Suppressor macrophage (primary cell): ENCODE measurements around the gene TGM1.
A peak's percentile ranks its signal among the peaks of the same experiment; 100 is the strongest.
"Not testable (repeated sequence)": the region's sequence is repeated elsewhere in the genome, so short reads cannot be mapped to it uniquely, and the experiment has no call there.

Source experiments
- DNase-seq, 4 experiments: peaks; one replicate each; pipeline ENCODE4 v3.0.0-alpha.2; 2020 to 2022

The TGM1 gene

DNA sequence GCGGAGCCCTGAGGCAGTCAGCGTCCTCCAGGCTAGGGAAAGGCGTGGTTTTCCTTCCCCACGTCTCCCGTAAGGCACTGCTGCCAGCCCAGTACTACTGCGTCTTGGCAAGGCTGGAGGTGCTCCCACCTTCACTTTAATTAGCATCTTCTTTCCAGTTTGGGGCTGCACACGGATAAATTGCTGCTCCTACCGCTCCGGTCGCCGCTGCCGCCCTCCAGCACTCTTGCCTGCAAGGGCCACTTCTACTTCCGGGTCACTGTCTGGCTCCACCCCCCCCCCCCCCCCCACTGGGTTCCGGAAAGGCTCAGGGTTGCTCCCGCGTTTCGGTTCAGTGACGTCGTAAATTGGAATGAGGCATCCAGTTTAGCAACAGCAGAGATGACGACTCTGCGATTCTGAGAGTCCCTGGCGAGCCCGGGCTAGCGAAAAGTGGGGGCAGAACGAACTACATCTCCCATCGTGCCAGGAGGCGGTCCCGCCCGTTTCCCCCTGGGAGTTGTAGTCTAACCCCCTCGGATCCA is 30.8 kb downstream of the TGM1 start, which contains the start of gene NEDD8:
NEDD8 (minus strand) TSS at position 247 of the 524 bp plus-strand sequence; CDS start at position 147, 100 bp downstream.
- DNase-seq, result peak; percentile 96 to 99 (median 97)

- peak in 2 of 4 experiments; percentile 6 to 18 for DNase-seq
These were observed 31.5 kb downstream of the TGM1 start for GRCh38 chr14:24231263-24232120.

- DNase-seq, result no peak
These were observed 34.1 kb downstream of the TGM1 start for GRCh38 chr14:24228902-24229301.

DNA sequence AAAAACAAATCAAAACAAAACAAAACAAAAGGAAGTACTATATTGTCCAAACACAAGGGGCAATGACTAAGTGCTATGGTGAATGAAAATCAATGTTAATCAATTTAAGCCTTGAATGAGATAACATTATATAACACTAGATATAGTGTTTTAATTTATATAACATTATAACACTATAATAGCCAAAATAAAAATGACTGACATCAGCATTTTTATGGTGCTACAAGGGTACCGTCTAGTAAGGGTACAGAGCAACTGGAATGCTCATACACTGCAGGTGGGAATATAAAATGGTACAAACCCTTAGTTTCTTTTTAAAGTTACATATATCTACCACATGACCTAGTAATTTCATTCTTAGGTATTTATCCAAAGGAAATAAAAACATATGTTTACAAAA is 36.5 kb downstream of the TGM1 start:
- no peak for DNase-seq

DNA sequence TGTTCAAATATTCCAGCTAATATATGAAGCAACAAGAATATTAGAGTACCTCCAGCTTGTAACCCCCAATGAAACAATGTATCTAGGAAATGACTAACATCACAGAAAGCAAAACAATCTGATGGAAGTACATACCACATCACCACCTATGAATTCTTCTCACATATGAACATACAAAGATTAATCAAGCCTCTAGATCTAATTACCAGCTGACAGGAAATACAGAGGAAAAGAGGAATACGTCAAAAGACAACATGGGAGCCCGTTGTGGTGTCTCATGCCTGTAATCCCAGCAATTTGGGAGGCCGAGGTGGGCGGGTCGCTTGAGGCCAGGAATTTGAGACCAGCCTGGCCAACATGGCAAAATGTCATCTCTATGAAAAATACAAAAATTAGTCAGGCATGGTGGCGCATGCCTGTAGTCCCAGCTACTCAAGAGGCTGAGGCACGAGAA is 38.3 kb downstream of the TGM1 start:
- DNase-seq, result no peak

- DNase-seq, result not testable (repeated sequence)
These were observed 40.0 kb downstream of the TGM1 start for GRCh38 chr14:24222987-24223386.

DNA sequence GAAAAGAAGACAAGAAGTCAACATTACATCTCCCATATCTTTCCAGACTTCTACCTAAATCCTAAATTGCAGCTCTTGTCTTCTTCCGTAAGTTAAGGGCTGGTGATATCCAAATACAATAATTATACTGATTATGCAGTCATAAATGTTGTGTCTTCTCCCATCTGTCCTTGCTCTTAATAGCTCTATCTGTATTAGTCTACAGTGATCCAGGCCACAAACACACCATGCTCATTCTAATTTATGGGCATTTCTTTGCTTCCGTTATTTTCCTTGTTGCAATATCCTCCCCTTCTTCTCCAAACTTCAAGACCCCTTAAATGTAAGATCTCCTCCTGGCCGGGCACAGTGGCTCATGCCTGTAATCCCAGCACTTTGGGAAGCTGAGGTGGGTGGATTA is 43.5 kb downstream of the TGM1 start:
- DNase-seq, result no peak

- no peak for DNase-seq
These were observed 43.9 kb downstream of the TGM1 start for GRCh38 chr14:24219080-24219479.

DNA sequence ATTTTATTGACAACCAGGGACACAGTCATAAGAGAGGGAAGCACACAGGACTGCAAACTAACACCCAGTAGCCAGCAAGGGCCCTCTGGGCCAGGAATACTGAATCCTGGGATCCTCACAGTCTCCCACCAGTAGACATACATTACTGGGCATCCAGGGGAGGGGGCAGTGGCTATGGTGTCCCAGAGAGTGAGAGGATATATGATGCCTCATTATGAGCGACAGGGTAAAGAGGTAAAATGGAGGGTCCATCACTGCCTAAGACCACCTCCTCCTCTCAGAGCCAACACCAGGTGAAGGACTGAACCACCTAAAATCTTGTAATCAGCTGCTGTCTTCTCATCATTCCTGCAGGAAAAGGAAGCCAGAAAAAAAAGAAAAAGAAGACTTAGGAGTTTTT is 46.1 kb downstream of the TGM1 start:
- DNase-seq, result not testable (repeated sequence)

DNA sequence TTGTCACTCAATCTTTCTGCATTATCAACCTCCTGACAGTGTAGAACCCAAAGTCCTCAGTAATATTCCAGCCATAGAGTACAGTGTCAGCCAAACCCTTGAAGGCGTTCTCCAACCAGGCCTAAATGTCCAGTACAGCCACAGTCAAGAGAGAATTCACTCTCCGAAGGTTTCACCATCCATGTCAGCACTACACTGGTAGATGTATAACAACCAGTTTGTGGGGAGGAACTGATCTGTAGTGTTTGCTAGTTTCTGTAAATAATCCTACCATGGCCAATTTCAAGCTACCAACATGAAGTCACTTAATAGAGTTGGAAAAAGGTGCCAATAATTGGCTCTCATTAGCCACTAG is 46.7 kb downstream of the TGM1 start:
- no peak for DNase-seq

- DNase-seq, result peak; percentile 92 to 95 (median 94)
These were observed 47.3 kb downstream of the TGM1 start, which contains the start of gene MDP1 for GRCh38 chr14:24215495-24216344. Gene MDP1, minus strand, starts transcription at chr14:24216066. Its CDS starts 111 bp downstream, at chr14:24215955.

GRCh38 chr14:24213866-24214662 is 48.9 kb downstream of the TGM1 start:
- no peak for DNase-seq

DNA sequence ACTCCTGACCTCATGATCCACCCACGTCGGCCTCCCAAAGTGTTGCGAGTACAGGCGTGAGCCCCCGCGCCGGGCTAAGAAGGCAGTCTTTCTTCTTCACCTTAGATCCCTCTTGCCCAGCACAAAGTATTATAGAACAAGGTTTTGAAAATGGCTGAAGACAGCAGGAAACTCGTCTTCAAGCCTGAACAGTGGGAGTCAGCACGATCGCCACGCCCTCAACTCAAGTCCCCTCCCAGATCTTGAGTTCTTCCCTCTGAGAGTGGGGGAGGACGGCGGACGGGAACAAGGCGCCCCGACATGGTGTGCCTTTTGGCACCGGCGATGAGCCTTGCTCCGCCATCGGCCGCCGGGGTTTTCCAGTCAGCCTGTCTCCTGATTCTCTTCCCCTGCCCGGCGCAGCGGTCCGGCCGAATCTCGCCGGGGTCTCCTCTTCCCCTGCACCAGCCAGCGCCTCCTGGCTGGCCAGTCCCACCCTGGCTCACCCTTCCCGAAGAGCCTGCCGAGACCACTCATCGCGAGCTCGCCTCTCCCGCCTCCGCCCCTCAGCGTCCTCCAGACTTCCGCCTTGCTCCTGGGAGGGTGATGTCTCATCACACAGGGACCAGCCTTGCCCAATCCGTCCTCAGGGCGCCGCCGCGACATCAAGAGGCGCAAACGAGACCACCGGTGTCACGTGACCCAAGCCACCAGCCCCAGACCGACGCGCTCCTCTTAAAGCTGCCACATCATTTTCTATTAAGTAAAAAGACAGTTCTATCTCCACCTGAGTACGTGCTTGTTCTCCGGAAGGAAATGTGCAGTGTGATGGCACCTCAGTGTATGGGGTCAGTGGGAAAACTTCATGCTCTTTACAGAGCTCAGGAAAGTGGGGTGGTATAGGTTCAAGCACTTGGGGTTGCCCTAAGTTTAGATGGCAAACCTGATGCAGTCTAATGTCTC is 49.8 kb downstream of the TGM1 start, which contains the start of gene CHMP4A:
CHMP4A (minus strand) TSS at position 565 of the 942 bp plus-strand sequence; CDS start at position 516, 49 bp downstream.
- DNase-seq, result peak; percentile 98 to 99 (median 99)

DNA sequence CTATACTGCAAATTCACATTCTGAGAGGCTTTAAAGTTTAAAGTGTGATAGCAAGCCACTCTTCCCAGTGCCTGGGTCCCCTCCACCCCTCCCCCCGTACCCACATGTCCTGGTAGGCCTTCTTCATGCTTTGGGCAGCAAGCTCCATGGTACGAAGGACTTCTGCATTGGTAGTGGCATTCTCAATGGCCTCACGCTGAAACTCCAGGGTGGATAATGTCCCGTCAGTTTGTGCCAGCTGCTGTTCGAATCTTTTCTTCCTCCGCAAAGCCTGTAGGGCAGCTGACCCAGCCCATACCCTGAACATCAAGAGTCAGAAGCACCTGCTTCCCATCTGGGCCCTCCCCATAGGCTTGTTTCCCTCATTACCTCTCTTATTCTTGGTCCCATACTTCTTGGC is 51.7 kb downstream of the TGM1 start:
- DNase-seq, result no peak

DNA sequence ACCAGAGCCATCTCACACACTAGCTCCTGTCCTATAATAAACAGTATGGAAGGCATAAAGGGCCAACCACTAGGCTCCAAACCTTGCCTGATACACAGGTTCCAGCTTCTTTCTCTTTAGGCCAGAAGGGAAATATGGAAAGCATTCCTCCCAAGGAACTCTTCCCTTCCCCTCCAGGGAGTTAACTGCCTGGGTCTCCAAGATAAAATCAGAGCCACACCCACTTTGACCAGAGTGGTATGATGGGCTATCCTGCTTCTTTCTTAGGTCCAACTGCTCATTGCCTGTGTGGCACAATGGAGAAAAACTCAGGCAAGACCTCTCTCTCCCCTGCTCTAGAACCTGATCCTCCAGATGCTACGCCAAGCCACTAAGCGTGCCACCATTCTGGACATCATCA is 55.4 kb downstream of the TGM1 start:
- no peak for DNase-seq

GRCh38 chr14:24207104-24207551 is 55.8 kb downstream of the TGM1 start:
- DNase-seq, result no peak

- no peak for DNase-seq
These were observed 56.5 kb downstream of the TGM1 start for GRCh38 chr14:24206260-24207103.

- DNase-seq, result no peak
These were observed 58.5 kb downstream of the TGM1 start for GRCh38 chr14:24204163-24205146.
